A673 (cell line): ENCODE data around the gene PRELID2. TPM values are rescaled to one million over a fixed set of nuclear protein-coding genes. Genes with fewer than 3 reads are reported as not detected.
"Not testable (repeated sequence)": the region's sequence is repeated elsewhere in the genome, so short reads cannot be mapped to it uniquely, and the experiment has no call there.

ENCODE experiments used
- BruUV-seq: library from RNA; stranded (reverse); fragments of 400-500 nt; replicated peaks from 2 replicates; lab custom pipeline; 2021; lab: Mats Ljungman, UMichigan
- CTCF ChIA-PET: fragments of 300-600 bp; sonication (Branson Sonifier 250); formaldehyde crosslinking; loops from one replicate; lab custom pipeline; 2022; ENCODE audit warnings: antibody characterized with exemption; lab: Charles Lee
- POLR2A ChIA-PET: fragments of 300-600 bp; sonication (Branson Sonifier 250); formaldehyde crosslinking; loops from one replicate; lab custom pipeline; 2022; ENCODE audit warnings: antibody characterized with exemption; ENCODE audit not compliant: low non-redundant PET; lab: Charles Lee
- DNase-seq: peaks from one replicate; pipeline ENCODE4 v3.0.0-alpha.2; 2015; ENCODE audit warnings: low spot score
- H3K27ac ChIP-seq: fragments of 200-600 bp; sonication (generic); 2 replicates; pipeline ENCODE4 v1.5.1; 2016; ENCODE audit warnings: mixed run types, low read depth, mild to moderate bottlenecking, mixed read lengths, antibody characterized with exemption, low read length; ENCODE audit not compliant: poor library complexity, severe bottlenecking
- H3K27me3 ChIP-seq: fragments of 200-600 bp; sonication (generic); replicated peaks from 2 replicates; pipeline ENCODE4 v1.6.1; 2017; ENCODE audit warnings: mixed run types, low read depth, mild to moderate bottlenecking, mixed read lengths, antibody characterized with exemption, low read length; ENCODE audit not compliant: insufficient read depth, poor library complexity
- H3K36me3 ChIP-seq: fragments of 200-600 bp; sonication (generic); 2 replicates; pipeline ENCODE4 v1.6.1; 2016; ENCODE audit warnings: mixed run types, mild to moderate bottlenecking, mixed read lengths, antibody characterized with exemption, low read length; ENCODE audit not compliant: insufficient read depth, poor library complexity, severe bottlenecking
- H3K4me1 ChIP-seq: fragments of 200-600 bp; sonication (generic); 2 replicates; pipeline ENCODE4 v1.6.1; 2017; ENCODE audit warnings: mixed run types, mild to moderate bottlenecking, mixed read lengths, antibody characterized with exemption, low read length; ENCODE audit not compliant: insufficient read depth, poor library complexity, severe bottlenecking
- H3K4me3 ChIP-seq: fragments of 200-600 bp; sonication (generic); 2 replicates; pipeline ENCODE4 v1.5.1; 2016; ENCODE audit warnings: low read depth, mixed run types, mild to moderate bottlenecking, mixed read lengths, low read length; ENCODE audit not compliant: poor library complexity, severe bottlenecking
- H3K9me3 ChIP-seq: fragments of 200-600 bp; sonication (generic); 2 replicates; pipeline ENCODE4 v1.6.1; 2016; ENCODE audit warnings: mixed run types, low read depth, mild to moderate bottlenecking, mixed read lengths, antibody characterized with exemption, low read length; ENCODE audit not compliant: poor library complexity, severe bottlenecking
- EZH2 ChIP-seq: fragments of 200-600 bp; sonication (generic); IDR thresholded peaks from 2 replicates; pipeline ENCODE4 v1.6.1; 2017; ENCODE audit warnings: borderline replicate concordance, low read depth, mild to moderate bottlenecking, mixed read lengths, antibody characterized with exemption, low read length; ENCODE audit not compliant: poor library complexity, severe bottlenecking
- intact Hi-C: fragments of 100-400 bp; cut with micrococcal nuclease; formaldehyde crosslinking; loops from one replicate; pipeline ENCODE4 v1.10.0; 2022; ENCODE audit not compliant: unreplicated experiment
- total RNA-seq: library from RNA; stranded (reverse); gene quantifications from 2 replicates; pipeline ENCODE4 v1.2.3, GENCODE V29; 2021
- TF ChIP-seq, protein P1 (sequence below): fragments of 300-800, 200-600 bp; sonication (generic); conservative IDR thresholded peaks from 2 replicates; pipeline ENCODE4 v1.5.1; 2017; ENCODE audit warnings: low read depth, mild to moderate bottlenecking, antibody characterized with exemption, low read length, moderate library complexity, mixed read lengths

The PRELID2 gene
- total RNA-seq, 1 experiment from 2014 or later, result 50.2 TPM

DNA sequence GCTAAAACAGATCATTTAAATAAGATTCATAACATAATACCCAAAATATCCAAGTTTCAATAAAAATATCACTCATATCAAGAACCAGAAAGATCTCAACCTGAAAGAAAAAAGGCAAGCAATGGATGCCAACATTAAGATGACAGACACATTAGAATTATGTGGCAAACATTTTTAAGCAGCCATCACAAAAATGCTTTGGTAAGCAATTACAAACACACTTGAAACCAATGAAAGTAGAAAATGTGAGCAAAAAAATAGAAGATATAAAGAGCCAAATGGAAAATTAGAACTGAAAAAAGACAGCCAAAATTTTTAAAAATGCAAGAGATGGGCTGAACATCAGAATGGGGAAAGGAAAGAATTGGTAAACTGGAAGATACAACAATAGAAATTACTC is 96.9 kb downstream of the PRELID2 start:
- no peaks in the 10 kb centered on the region for H3K4me1 ChIP-seq
- TF ChIP-seq, protein P1, sequence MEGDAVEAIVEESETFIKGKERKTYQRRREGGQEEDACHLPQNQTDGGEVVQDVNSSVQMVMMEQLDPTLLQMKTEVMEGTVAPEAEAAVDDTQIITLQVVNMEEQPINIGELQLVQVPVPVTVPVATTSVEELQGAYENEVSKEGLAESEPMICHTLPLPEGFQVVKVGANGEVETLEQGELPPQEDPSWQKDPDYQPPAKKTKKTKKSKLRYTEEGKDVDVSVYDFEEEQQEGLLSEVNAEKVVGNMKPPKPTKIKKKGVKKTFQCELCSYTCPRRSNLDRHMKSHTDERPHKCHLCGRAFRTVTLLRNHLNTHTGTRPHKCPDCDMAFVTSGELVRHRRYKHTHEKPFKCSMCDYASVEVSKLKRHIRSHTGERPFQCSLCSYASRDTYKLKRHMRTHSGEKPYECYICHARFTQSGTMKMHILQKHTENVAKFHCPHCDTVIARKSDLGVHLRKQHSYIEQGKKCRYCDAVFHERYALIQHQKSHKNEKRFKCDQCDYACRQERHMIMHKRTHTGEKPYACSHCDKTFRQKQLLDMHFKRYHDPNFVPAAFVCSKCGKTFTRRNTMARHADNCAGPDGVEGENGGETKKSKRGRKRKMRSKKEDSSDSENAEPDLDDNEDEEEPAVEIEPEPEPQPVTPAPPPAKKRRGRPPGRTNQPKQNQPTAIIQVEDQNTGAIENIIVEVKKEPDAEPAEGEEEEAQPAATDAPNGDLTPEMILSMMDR, result no peak
- TF ChIP-seq EZH2, result no peak
- intact Hi-C loops, result no loop called here
- no peaks in the 10 kb centered on the region for H3K27me3 ChIP-seq
- no TSS peak for BruUV-seq
- H3K9me3 ChIP-seq, result no peaks in the 10 kb centered on the region
- peaks cover 6% of the 10 kb centered on the region for H3K36me3 ChIP-seq
- H3K4me3 ChIP-seq, result no peak overlapping the region
- H3K27ac ChIP-seq, result no peak overlapping the region
- DNase-seq, result no peak
- ChIA-PET CTCF (no interaction called here), POLR2A (no interaction called here)

DNA sequence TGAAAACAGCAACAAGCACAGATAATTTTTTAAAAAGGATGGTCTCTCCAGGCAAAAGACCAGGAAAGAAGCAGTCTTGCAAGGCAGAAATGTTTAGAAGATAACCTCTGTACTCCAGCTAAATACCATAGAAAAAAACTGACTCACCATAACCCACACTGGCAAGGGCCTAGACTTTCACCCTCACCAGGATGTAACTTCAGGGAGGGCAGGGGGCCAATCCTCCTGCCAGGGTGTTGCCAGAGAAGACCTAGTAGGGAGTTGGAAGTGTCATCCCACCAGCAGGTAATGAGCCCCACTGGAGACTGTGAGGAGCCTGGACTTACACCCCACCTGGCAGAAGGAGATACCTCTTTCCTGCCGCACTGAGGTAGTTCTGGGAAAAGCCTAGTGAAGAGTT is 97.6 kb downstream of the PRELID2 start:
- Histone ChIP-seq H3K4me3 (no peak overlapping the region), H3K27me3 (no peaks in the 10 kb centered on the region), H3K9me3 (no peaks in the 10 kb centered on the region), H3K4me1 (no peaks in the 10 kb centered on the region), H3K27ac (no peak overlapping the region), H3K36me3 (peaks cover 6% of the 10 kb centered on the region)
- CTCF ChIA-PET, result no interaction called here
- intact Hi-C loops, result no loop called here
- POLR2A ChIA-PET, result no interaction called here
- no TSS peak for BruUV-seq
- DNase-seq, result no peak
- TF ChIP-seq, protein P1, result no peak

DNA sequence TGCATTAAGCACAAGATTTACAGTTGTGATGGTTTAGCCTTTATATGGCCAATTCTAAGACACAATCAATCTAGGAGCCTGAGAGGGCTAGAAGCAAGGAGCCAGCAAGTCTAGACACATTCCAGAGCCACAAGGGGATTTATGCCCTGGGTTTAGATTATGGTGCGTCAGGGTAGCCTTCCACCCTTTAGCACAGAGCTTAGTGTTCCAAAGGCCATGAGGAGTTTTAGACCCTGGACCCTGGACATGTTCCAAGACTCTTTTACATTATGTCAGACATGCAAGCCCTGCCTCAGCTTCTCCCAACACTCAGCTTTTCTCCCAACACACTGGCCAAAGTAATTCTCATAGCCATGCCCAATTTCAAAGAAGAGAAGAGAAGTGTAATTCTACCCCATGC is 105.2 kb downstream of the PRELID2 start:
- POLR2A ChIA-PET, BruUV-seq, CTCF ChIA-PET: not testable (repeated sequence)

DNA sequence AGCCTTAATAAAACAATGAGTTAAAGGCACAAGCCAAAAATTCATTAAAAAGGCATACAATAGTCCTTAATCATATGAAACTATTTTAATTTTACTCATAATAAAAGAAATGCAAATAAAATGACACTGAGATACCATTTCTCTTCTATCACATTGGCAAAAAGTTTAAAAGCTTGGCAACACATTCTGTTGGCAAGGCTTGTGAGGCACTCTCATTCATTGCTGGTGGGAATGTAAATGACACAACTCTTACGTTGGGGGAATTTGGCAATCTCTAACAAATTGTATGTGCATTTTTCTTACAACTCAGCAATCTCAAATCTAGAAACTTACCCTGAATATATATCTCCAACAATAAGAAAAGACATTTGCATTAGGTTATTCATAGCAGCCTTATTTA is 111.6 kb downstream of the PRELID2 start:
- ChIA-PET POLR2A (no interaction called here), CTCF (no interaction called here)
- Histone ChIP-seq H3K4me3 (no peak overlapping the region), H3K36me3 (peaks cover 5% of the 10 kb centered on the region), H3K9me3 (peaks cover 4% of the 10 kb centered on the region), H3K27ac (no peak overlapping the region), H3K4me1 (peaks cover 14% of the 10 kb centered on the region), H3K27me3 (no peaks in the 10 kb centered on the region)
- DNase-seq, result no peak
- TF ChIP-seq EZH2, result no peak
- TF ChIP-seq, protein P1, result no peak
- no TSS peak for BruUV-seq
- intact Hi-C loops, result no loop called here

More for the DNA sequence above, 105.2 kb downstream of the PRELID2 start:
- Histone ChIP-seq H3K9me3 (peaks cover 19% of the 10 kb centered on the region), H3K36me3 (peaks cover 14% of the 10 kb centered on the region)
- H3K4me3 ChIP-seq, H3K27me3 ChIP-seq, H3K27ac ChIP-seq, intact Hi-C loops, DNase-seq, H3K4me1 ChIP-seq: not testable (repeated sequence)
